Panc1 (cell line): ENCODE results near the gene FMO1.

Experiments
- CTCF ChIP-seq: fragments of 450-650 bp; IDR thresholded peaks from 2 replicates; pipeline ENCODE4 v1.5.1; 2017; ENCODE audit warnings: mild to moderate bottlenecking
- SIN3A ChIP-seq: IDR thresholded peaks from 2 replicates; pipeline ENCODE4 v1.6.1; 2012; ENCODE audit warnings: low read depth, mild to moderate bottlenecking, low read length, moderate library complexity, borderline replicate concordance; ENCODE audit not compliant: insufficient read depth

DNA sequence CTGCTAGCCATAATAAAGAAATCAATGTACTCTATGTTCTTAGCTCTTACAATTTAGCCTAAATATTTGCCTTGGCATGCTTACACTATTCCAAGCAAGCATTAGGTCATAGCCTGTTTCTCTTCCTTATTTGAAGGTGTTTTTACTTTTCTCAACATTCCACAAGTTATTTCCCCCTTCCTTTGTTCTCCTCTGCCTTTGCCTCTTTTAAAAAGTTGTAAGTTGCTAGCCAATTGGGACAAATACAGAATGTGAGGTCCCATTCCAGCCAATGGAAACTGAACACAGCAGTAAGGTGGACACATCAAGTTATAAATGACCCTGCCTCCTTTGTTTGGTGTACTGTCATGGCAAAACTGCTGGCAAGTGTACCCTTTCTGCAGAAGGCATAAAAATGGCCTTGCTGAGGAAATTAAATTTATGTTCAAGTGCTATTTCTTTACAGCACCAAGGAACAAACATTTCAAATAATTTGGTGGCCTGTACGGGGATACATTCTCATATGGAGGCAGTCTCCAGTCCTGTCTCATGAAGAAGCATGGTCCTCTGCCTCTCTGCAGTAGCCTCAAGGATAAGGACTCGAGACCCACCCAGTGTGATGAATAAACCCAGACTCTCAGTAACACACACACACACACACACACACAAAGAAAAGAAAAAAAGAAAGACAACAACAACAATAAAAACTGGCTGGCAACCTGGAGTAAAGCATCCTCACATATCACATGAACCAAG is 28.8 kb upstream of the FMO1 start:
- TF ChIP-seq CTCF (no peak), SIN3A (no peak)
